Activated CD4-positive, CD25-positive, alpha-beta regulatory T cell treated with anti-CD3 and anti-CD28 coated beads, Interleukin-2, amount 50 U/mL, for 72 hours (primary cell): ENCODE data around the gene PGAM2.

Experiments
- DNase-seq: peaks from one replicate; pipeline ENCODE4 v3.0.0; 2021

The PGAM2 gene

GRCh38 chr7:44103566-44103922 is 38.2 kb upstream of the PGAM2 start:
- no peak for DNase-seq

GRCh38 chr7:44102846-44103565 is 37.6 kb upstream of the PGAM2 start:
- DNase-seq = no peak

GRCh38 chr7:44101966-44102845 is 36.8 kb upstream of the PGAM2 start:
- DNase-seq = no peak

- DNase-seq = no peak
Observed at GRCh38 chr7:44101303-44101965, 36.1 kb upstream of the PGAM2 start.

- no peak for DNase-seq
Observed at GRCh38 chr7:44100458-44101302, 35.3 kb upstream of the PGAM2 start.

GRCh38 chr7:44099669-44100068 is 34.3 kb upstream of the PGAM2 start:
- DNase-seq = no peak

- DNase-seq = no peak
Observed at GRCh38 chr7:44098092-44099068, 33.0 kb upstream of the PGAM2 start.

- no peak for DNase-seq
Observed at GRCh38 chr7:44097064-44097932, 31.9 kb upstream of the PGAM2 start.

GRCh38 chr7:44096326-44096881 is 31.0 kb upstream of the PGAM2 start:
- no peak for DNase-seq

- no peak for DNase-seq
Observed at GRCh38 chr7:44095781-44096180, 30.4 kb upstream of the PGAM2 start.

- DNase-seq = no peak
Observed at GRCh38 chr7:44094883-44095592, 29.7 kb upstream of the PGAM2 start.

- no peak for DNase-seq
Observed at GRCh38 chr7:44094365-44094764, 29.0 kb upstream of the PGAM2 start.

- no peak for DNase-seq
Observed at GRCh38 chr7:44093102-44093641, 27.8 kb upstream of the PGAM2 start.

GRCh38 chr7:44087911-44088838 is 22.8 kb upstream of the PGAM2 start:
- DNase-seq = no peak

- no peak for DNase-seq
Observed at GRCh38 chr7:44086627-44087026, 21.3 kb upstream of the PGAM2 start.

GRCh38 chr7:44085546-44085945 is 20.2 kb upstream of the PGAM2 start:
- DNase-seq = no peak

GRCh38 chr7:44084701-44085100 is 19.3 kb upstream of the PGAM2 start:
- DNase-seq = no peak

- DNase-seq = no peak
Observed at GRCh38 chr7:44083796-44084195, 18.4 kb upstream of the PGAM2 start.
